ENCODE data around the gene ELOVL6. TPM values are rescaled to one million over a fixed set of nuclear protein-coding genes. Genes with fewer than 3 reads are reported as not detected.

ELOVL6 gene
- total and polyA plus RNA-seq, 4 donors: 19.5 to 38.8 (median 37.5) TPM

DNA sequence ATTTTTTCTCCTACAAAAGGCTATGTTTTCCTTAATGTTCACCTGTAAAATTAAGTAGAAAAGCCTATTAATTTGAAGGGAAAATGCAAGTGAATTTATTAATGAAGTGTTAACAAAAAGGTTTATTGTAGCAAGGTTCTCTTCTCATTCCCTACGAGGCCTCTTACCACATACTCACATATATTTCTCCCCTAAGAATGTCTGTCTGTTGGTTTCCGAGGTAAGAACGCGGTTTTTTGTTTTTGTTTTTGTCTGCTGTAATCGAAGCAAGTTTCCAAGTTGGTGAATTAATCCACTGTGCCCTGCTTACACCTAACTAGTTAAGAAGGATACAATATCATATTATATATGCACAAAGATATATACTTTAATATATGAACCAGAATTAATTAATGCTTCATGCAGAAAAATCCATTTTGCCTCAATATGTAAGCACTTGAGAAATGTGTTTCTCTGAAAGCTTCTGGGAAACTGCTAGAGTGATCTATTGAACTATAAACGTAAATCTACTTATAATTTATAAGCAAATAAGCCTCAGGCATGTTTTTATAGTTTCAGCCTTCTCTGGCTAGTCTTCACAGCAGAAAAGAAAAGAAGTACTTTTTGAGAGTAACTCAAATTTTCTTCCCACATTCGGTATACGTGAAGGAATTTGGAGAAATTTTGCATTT lies 164.9 kb downstream of the ELOVL6 start:
- no peaks in the 10 kb centered on the region for H3K36me3 ChIP-seq (ENCODE audit: control insufficient read depth in 4 of 4, insufficient read depth in 3 of 4, low read depth in 1 of 4, low read length in 3 of 4)
- DNase-seq (ENCODE audit: low spot score): no peak
- H3K9me3 ChIP-seq (ENCODE audit: control insufficient read depth in 4 of 4, low read length in 3 of 4): no peaks in the 10 kb centered on the region
- TF ChIP-seq HNF4A (conservative IDR thresholded peaks at IDR 0.05) (no peak), TAF1 (conservative IDR thresholded peaks at IDR 0.05) (no peak), FOXA2 (IDR thresholded peaks at IDR 0.05) (no peak), MAX (IDR thresholded peaks at IDR 0.05) (no peak), FOXA1 (IDR thresholded peaks at IDR 0.05) (no peak), YY1 (IDR thresholded peaks at IDR 0.05) (no peak), RXRA (IDR thresholded peaks at IDR 0.05) (no peak), SP1 (IDR thresholded peaks at IDR 0.05) (no peak), JUND (IDR thresholded peaks at IDR 0.05) (no peak)
- TF ChIP-seq, protein P1, sequence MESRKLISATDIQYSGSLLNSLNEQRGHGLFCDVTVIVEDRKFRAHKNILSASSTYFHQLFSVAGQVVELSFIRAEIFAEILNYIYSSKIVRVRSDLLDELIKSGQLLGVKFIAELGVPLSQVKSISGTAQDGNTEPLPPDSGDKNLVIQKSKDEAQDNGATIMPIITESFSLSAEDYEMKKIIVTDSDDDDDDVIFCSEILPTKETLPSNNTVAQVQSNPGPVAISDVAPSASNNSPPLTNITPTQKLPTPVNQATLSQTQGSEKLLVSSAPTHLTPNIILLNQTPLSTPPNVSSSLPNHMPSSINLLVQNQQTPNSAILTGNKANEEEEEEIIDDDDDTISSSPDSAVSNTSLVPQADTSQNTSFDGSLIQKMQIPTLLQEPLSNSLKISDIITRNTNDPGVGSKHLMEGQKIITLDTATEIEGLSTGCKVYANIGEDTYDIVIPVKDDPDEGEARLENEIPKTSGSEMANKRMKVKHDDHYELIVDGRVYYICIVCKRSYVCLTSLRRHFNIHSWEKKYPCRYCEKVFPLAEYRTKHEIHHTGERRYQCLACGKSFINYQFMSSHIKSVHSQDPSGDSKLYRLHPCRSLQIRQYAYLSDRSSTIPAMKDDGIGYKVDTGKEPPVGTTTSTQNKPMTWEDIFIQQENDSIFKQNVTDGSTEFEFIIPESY (IDR thresholded peaks at IDR 0.05): no peak
- H3K4me3 ChIP-seq (ENCODE audit: low read depth in 1 of 3, low read length in 3 of 3): no peak overlapping the region
- H3K27me3 ChIP-seq (ENCODE audit: control insufficient read depth in 4 of 4, insufficient read depth in 4 of 4, low read length in 3 of 4): no peaks in the 10 kb centered on the region
- no peak overlapping the region for H3K9ac ChIP-seq (ENCODE audit: low read depth in 1 of 2, low read length in 2 of 2)
- WGBS: 79% methylated on average over 8 of the region's 8 CpGs
- no peak overlapping the region for H3K27ac ChIP-seq (ENCODE audit: low read depth in 1 of 2, low read length in 2 of 2)
- H3K4me1 ChIP-seq (ENCODE audit: control insufficient read depth in 4 of 4, insufficient read depth in 4 of 4, low read length in 3 of 4): no peaks in the 10 kb centered on the region

DNA sequence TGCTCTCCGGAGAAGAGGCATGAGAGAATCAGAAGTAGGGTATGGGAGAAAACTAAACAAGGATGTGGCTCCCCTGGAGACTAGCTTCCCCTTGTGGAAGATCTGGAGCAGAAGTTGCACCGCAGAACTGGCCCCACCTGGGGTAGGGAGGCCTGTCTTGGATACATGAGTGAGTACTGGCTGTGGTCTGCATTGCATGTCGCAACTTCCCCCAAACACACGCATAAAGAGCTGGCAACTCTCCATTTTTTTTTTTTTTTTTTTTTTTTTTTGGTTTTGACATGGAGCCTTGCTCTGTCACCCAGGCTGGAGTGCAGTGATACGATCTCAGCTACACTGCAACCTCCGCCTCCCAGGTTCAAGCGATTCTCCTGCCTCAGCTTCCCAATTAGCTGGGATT lies 165.8 kb downstream of the ELOVL6 start:
- Histone ChIP-seq H3K4me1 (ENCODE audit: control insufficient read depth in 4 of 4, insufficient read depth in 4 of 4, low read length in 3 of 4) (no peaks in the 10 kb centered on the region), H3K9me3 (ENCODE audit: control insufficient read depth in 4 of 4, low read length in 3 of 4) (no peaks in the 10 kb centered on the region), H3K27me3 (ENCODE audit: control insufficient read depth in 4 of 4, insufficient read depth in 4 of 4, low read length in 3 of 4) (no peaks in the 10 kb centered on the region), H3K4me3 (ENCODE audit: low read depth in 1 of 3, low read length in 3 of 3) (no peak overlapping the region), H3K36me3 (ENCODE audit: control insufficient read depth in 4 of 4, insufficient read depth in 3 of 4, low read depth in 1 of 4, low read length in 3 of 4) (no peaks in the 10 kb centered on the region), H3K9ac (ENCODE audit: low read depth in 1 of 2, low read length in 2 of 2) (no peak overlapping the region), H3K27ac (ENCODE audit: low read depth in 1 of 2, low read length in 2 of 2) (no peak overlapping the region)
- WGBS: 79% methylated on average over 7 of the region's 7 CpGs
- TF ChIP-seq, protein P1 (IDR thresholded peaks at IDR 0.05): no peak
- TF ChIP-seq HNF4G (IDR thresholded peaks at IDR 0.05) (no peak), EGR1 (IDR thresholded peaks at IDR 0.05; ENCODE audit: low read depth in 2 of 2) (no peak), FOXA1 (IDR thresholded peaks at IDR 0.05) (no peak), MAX (IDR thresholded peaks at IDR 0.05) (no peak), TAF1 (conservative IDR thresholded peaks at IDR 0.05) (no peak)
- TF ChIP-seq, protein P2, sequence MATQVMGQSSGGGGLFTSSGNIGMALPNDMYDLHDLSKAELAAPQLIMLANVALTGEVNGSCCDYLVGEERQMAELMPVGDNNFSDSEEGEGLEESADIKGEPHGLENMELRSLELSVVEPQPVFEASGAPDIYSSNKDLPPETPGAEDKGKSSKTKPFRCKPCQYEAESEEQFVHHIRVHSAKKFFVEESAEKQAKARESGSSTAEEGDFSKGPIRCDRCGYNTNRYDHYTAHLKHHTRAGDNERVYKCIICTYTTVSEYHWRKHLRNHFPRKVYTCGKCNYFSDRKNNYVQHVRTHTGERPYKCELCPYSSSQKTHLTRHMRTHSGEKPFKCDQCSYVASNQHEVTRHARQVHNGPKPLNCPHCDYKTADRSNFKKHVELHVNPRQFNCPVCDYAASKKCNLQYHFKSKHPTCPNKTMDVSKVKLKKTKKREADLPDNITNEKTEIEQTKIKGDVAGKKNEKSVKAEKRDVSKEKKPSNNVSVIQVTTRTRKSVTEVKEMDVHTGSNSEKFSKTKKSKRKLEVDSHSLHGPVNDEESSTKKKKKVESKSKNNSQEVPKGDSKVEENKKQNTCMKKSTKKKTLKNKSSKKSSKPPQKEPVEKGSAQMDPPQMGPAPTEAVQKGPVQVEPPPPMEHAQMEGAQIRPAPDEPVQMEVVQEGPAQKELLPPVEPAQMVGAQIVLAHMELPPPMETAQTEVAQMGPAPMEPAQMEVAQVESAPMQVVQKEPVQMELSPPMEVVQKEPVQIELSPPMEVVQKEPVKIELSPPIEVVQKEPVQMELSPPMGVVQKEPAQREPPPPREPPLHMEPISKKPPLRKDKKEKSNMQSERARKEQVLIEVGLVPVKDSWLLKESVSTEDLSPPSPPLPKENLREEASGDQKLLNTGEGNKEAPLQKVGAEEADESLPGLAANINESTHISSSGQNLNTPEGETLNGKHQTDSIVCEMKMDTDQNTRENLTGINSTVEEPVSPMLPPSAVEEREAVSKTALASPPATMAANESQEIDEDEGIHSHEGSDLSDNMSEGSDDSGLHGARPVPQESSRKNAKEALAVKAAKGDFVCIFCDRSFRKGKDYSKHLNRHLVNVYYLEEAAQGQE (IDR thresholded peaks at IDR 0.05): no peak
- no peak for DNase-seq (ENCODE audit: low spot score)
